NOMO-1 treated with dmso at 0.1 percent for 144 hours (cell line): Measurements from ENCODE around the gene BMPER.

ENCODE experiments used
- DNase-seq: peaks from one replicate; lab custom pipeline; 2025; ENCODE audit not compliant: unreplicated experiment; lab: John Stamatoyannopoulos, UW

BMPER gene

GRCh38 chr7:33887266-33887975, 17.9 kb upstream of the BMPER start:
- DNase-seq = no peak

GRCh38 chr7:33888166-33888565, 17.2 kb upstream of the BMPER start:
- DNase-seq = no peak

GRCh38 chr7:33892945-33893344, 12.4 kb upstream of the BMPER start:
- no peak for DNase-seq

GRCh38 chr7:33893377-33893776, 12.0 kb upstream of the BMPER start:
- no peak for DNase-seq

GRCh38 chr7:33895025-33895804, 10.1 kb upstream of the BMPER start:
- no peak for DNase-seq

- DNase-seq = no peak
Observed at GRCh38 chr7:33900501-33900900, 4.8 kb upstream of the BMPER start.

- no peak for DNase-seq
Observed at GRCh38 chr7:33901199-33901598, 4.1 kb upstream of the BMPER start.

GRCh38 chr7:33901847-33902246, 3.5 kb upstream of the BMPER start:
- no peak for DNase-seq

GRCh38 chr7:33902746-33903145, 2.6 kb upstream of the BMPER start:
- DNase-seq = no peak

GRCh38 chr7:33903791-33904680, 1.3 kb upstream of the BMPER start:
- no peak for DNase-seq

GRCh38 chr7:33904681-33905388, 504 bp upstream of the BMPER start:
- DNase-seq = no peak

GRCh38 chr7:33906697-33907096, 1.4 kb downstream of the BMPER start:
- no peak for DNase-seq

- no peak for DNase-seq
Observed at GRCh38 chr7:33907625-33908024, 2.3 kb downstream of the BMPER start.

GRCh38 chr7:33909318-33909717, 4.0 kb downstream of the BMPER start:
- no peak for DNase-seq

GRCh38 chr7:33909755-33910154, 4.4 kb downstream of the BMPER start:
- no peak for DNase-seq

GRCh38 chr7:33910756-33911155, 5.4 kb downstream of the BMPER start:
- DNase-seq = no peak

- no peak for DNase-seq
Observed at GRCh38 chr7:33916357-33917081, 11.2 kb downstream of the BMPER start.

GRCh38 chr7:33917661-33918060, 12.3 kb downstream of the BMPER start:
- DNase-seq = no peak

GRCh38 chr7:33918438-33919143, 13.3 kb downstream of the BMPER start:
- no peak for DNase-seq

- no peak for DNase-seq
Observed at GRCh38 chr7:33919449-33919848, 14.1 kb downstream of the BMPER start.
